Thyroid gland (tissue), 4 donors: ENCODE measurements around the gene SMIM23. TPM values are rescaled to one million over a fixed set of nuclear protein-coding genes. Genes with fewer than 3 reads are reported as not detected.

Experiments
- DNase-seq, 2 donors: peaks; one replicate each; pipeline ENCODE4 v3.0.0-alpha.2; 2019
- H3K27ac ChIP-seq, 3 donors: fragments of 200-600 bp; sonication (generic); 1 replicate in 2 of 3; 2 replicates in 1 of 3; pipeline ENCODE4 v1.5.1; 2016 to 2019; ENCODE audit warnings: mild to moderate bottlenecking in 1 of 3, moderate library complexity in 1 of 3
- H3K27me3 ChIP-seq: fragments of 200-600 bp; sonication (generic); one replicate; pipeline ENCODE4 v1.5.1; 2019
- H3K36me3 ChIP-seq, 2 donors: fragments of 200-600 bp; sonication (generic); one replicate each; pipeline ENCODE4 v1.5.1; 2016 to 2019
- H3K4me1 ChIP-seq, 2 donors: fragments of 200-600 bp; sonication (generic); one replicate each; pipeline ENCODE4 v1.5.1; 2017 to 2019
- H3K4me3 ChIP-seq, 3 donors: fragments of 200-600 bp; sonication (generic); replicated peaks in 1 of 3; 1 replicate in 2 of 3; 2 replicates in 1 of 3; pipeline ENCODE4 v1.5.1; 2016; ENCODE audit warnings: mild to moderate bottlenecking in 1 of 3
- H3K9me3 ChIP-seq: fragments of 200-600 bp; sonication (generic); one replicate; pipeline ENCODE4 v1.5.1; 2017
- CTCF ChIP-seq, 6 experiments: fragments of 200-600 bp in 3 of 6; fragments of 450-650 bp in 3 of 6; sonication (generic) in 3 of 6; IDR thresholded peaks; one replicate each; pipeline ENCODE4 v1.5.1; 2016 to 2019; ENCODE audit warnings: antibody characterized with exemption in 6 of 6, mild to moderate bottlenecking in 2 of 6, inconsistent platforms in 1 of 6, moderate library complexity in 1 of 6
- POLR2A ChIP-seq, 2 donors: fragments of 450-650 bp; IDR thresholded peaks; one replicate each; pipeline ENCODE4 v1.6.1; 2017; ENCODE audit warnings: antibody characterized with exemption in 2 of 2, mild to moderate bottlenecking in 2 of 2, moderate library complexity in 1 of 2
- WGBS, 2 donors: methylation state at CpG; one replicate each; pipeline ENCODE4 v1.1.5; 2017; 5-methylcytosine and 5-hydroxymethylcytosine counted together
- intact Hi-C: fragments of 100-400 bp; cut with DNase I; formaldehyde crosslinking; loops from one replicate; pipeline ENCODE4 v1.15.1; 2023
- total RNA-seq, 4 donors: library from RNA; depleted of rRNA; stranded (reverse); fragments of >200 nt; gene quantifications; one replicate each; pipeline ENCODE4 v1.2.3, GENCODE V29; 2016

SMIM23 gene
- total RNA-seq, 4 donors from 2014 or later: not detected

- H3K4me1 ChIP-seq: no peaks in the 10 kb centered on the region
- intact Hi-C loops: no loop called here
- H3K27ac ChIP-seq: no peak overlapping the region
- no peak for DNase-seq
- WGBS, 2 donors: 87 to 94% methylated on average over 18 of the region's 18 CpGs
- no peaks in the 10 kb centered on the region for H3K9me3 ChIP-seq
- no peaks in the 10 kb centered on the region for H3K36me3 ChIP-seq
- TF ChIP-seq CTCF (IDR thresholded peaks at IDR 0.05) (no peak), POLR2A (IDR thresholded peaks at IDR 0.05) (no peak)
- no peaks in the 10 kb centered on the region for H3K27me3 ChIP-seq
- no peak overlapping the region for H3K4me3 ChIP-seq
Observed at GRCh38 chr5:171782332-171782966, 3.2 kb upstream of the SMIM23 start.

GRCh38 chr5:171783051-171783450, 2.6 kb upstream of the SMIM23 start:
- Histone ChIP-seq H3K9me3 (no peaks in the 10 kb centered on the region), H3K4me1 (no peaks in the 10 kb centered on the region), H3K4me3 (no peak overlapping the region), H3K27ac (no peak overlapping the region), H3K36me3 (no peaks in the 10 kb centered on the region), H3K27me3 (no peaks in the 10 kb centered on the region)
- no peak for DNase-seq
- intact Hi-C loops: no loop called here
- 71 to 76% methylated on average over 2 of the region's 2 CpGs for WGBS, 2 donors
- TF ChIP-seq POLR2A (IDR thresholded peaks at IDR 0.05) (no peak), CTCF (IDR thresholded peaks at IDR 0.05) (no peak)

- Histone ChIP-seq H3K9me3 (no peaks in the 10 kb centered on the region), H3K36me3 (no peaks in the 10 kb centered on the region), H3K4me1 (no peaks in the 10 kb centered on the region), H3K27me3 (no peaks in the 10 kb centered on the region), H3K4me3 (no peak overlapping the region), H3K27ac (no peak overlapping the region)
- intact Hi-C loops: no loop called here
- DNase-seq: no peak
- TF ChIP-seq POLR2A (IDR thresholded peaks at IDR 0.05) (no peak), CTCF (IDR thresholded peaks at IDR 0.05) (no peak)
- 85 to 88% methylated on average over 1 of the region's 1 CpG for WGBS, 2 donors
Observed at GRCh38 chr5:171789353-171789752, 3.7 kb downstream of the SMIM23 start.

GRCh38 chr5:171790408-171790807, 4.8 kb downstream of the SMIM23 start:
- no peaks in the 10 kb centered on the region for H3K36me3 ChIP-seq
- no peaks in the 10 kb centered on the region for H3K27me3 ChIP-seq
- WGBS, 2 donors: 85 to 97% methylated on average over 2 of the region's 2 CpGs
- H3K4me3 ChIP-seq: no peak overlapping the region
- DNase-seq: no peak
- H3K9me3 ChIP-seq: no peaks in the 10 kb centered on the region
- TF ChIP-seq CTCF (IDR thresholded peaks at IDR 0.05): no peak
- no peak for TF ChIP-seq POLR2A (IDR thresholded peaks at IDR 0.05)
- H3K4me1 ChIP-seq: no peaks in the 10 kb centered on the region
- H3K27ac ChIP-seq: no peak overlapping the region
- intact Hi-C loops: no loop called here

- 70 to 76% methylated on average over 2 of the region's 2 CpGs for WGBS, 2 donors
- Histone ChIP-seq H3K27ac (no peak overlapping the region), H3K36me3 (no peaks in the 10 kb centered on the region), H3K4me3 (no peak overlapping the region), H3K9me3 (no peaks in the 10 kb centered on the region), H3K27me3 (no peaks in the 10 kb centered on the region), H3K4me1 (no peaks in the 10 kb centered on the region)
- intact Hi-C loops: no loop called here
- TF ChIP-seq CTCF (IDR thresholded peaks at IDR 0.05) (no peak), POLR2A (IDR thresholded peaks at IDR 0.05) (no peak)
- DNase-seq: no peak
Observed at GRCh38 chr5:171794470-171794960, 8.9 kb downstream of the SMIM23 start.
